Naive thymus-derived CD4-positive, alpha-beta T cell (primary cell): Measurements from ENCODE around the gene SEMA3F. TPM values are rescaled to one million over a fixed set of nuclear protein-coding genes. Genes with fewer than 3 reads are reported as not detected.

Experiments
- ATAC-seq: fragments of 150-1000 bp; cut with Tn5 transposase; 2 replicates; pipeline ENCODE4 v1.10.0; 2021; ENCODE audit warnings: mild to moderate bottlenecking, moderate library complexity
- CTCF ChIA-PET: fragments of 350-600 bp; sonication (Branson Sonifier 250); formaldehyde crosslinking; loops from one replicate; lab custom pipeline; 2021; ENCODE audit warnings: antibody characterized with exemption; lab: Charles Lee
- POLR2A ChIA-PET: fragments of 350-600 bp; sonication (Branson Sonifier 250); formaldehyde crosslinking; loops from one replicate; lab custom pipeline; 2021; ENCODE audit warnings: antibody characterized with exemption, inconsistent platforms; lab: Charles Lee
- DNase-seq, 9 donors: peaks; one replicate each; pipeline versions ENCODE4 v3.0.0 to v3.0.0-alpha.2; 2020 to 2022; ENCODE audit warnings: mixed read lengths in 1 of 9
- H3K27ac ChIP-seq: one replicate; pipeline ENCODE4 v1.7.0; 2013; ENCODE audit warnings: mild to moderate bottlenecking, low read depth, low read length, moderate library complexity
- H3K27me3 ChIP-seq, 2 donors: one replicate each; pipeline ENCODE4 v1.7.0; 2013; ENCODE audit warnings: low read length in 2 of 2, mild to moderate bottlenecking in 2 of 2, moderate library complexity in 2 of 2; ENCODE audit not compliant: control insufficient read depth in 2 of 2, insufficient read depth in 2 of 2
- H3K36me3 ChIP-seq, 3 experiments: 1 replicate in 2 of 3; 2 replicates in 1 of 3; pipeline ENCODE4 v1.7.0; 2013; ENCODE audit warnings: low read length in 3 of 3, mild to moderate bottlenecking in 3 of 3, moderate library complexity in 1 of 3; ENCODE audit not compliant: insufficient read depth in 3 of 3, control insufficient read depth in 2 of 3
- H3K4me1 ChIP-seq, 2 donors: one replicate each; pipeline ENCODE4 v1.7.0; 2013; ENCODE audit warnings: low read length in 2 of 2, mild to moderate bottlenecking in 2 of 2, moderate library complexity in 1 of 2; ENCODE audit not compliant: control insufficient read depth in 2 of 2, insufficient read depth in 2 of 2
- H3K4me3 ChIP-seq: 2 replicates; pipeline ENCODE4 v1.7.0; 2013; ENCODE audit warnings: mild to moderate bottlenecking, low read length
- H3K9me3 ChIP-seq, 3 experiments: 1 replicate in 2 of 3; 2 replicates in 1 of 3; pipeline ENCODE4 v1.7.0; 2013; ENCODE audit warnings: low read length in 3 of 3; ENCODE audit not compliant: control insufficient read depth in 2 of 3
- H3K27ac Mint-ChIP-seq, 9 donors: one replicate each; pipeline ENCODE4 v1.8.0; 2020 to 2022; ENCODE audit warnings: mixed read lengths in 9 of 9, mild to moderate bottlenecking in 8 of 9, moderate library complexity in 5 of 9, inconsistent platforms in 2 of 9
- H3K27me3 Mint-ChIP-seq, 5 donors: one replicate each; pipeline ENCODE4 v1.8.0; 2021 to 2022; ENCODE audit warnings: mixed read lengths in 5 of 5, mild to moderate bottlenecking in 1 of 5
- H3K36me3 Mint-ChIP-seq, 5 donors: one replicate each; pipeline ENCODE4 v1.8.0; 2020 to 2022; ENCODE audit warnings: mixed read lengths in 5 of 5, mild to moderate bottlenecking in 3 of 5, inconsistent platforms in 1 of 5
- H3K4me1 Mint-ChIP-seq, 7 donors: one replicate each; pipeline ENCODE4 v1.8.0; 2020 to 2022; ENCODE audit warnings: mixed read lengths in 7 of 7, mild to moderate bottlenecking in 3 of 7, inconsistent platforms in 1 of 7
- H3K4me3 Mint-ChIP-seq, 10 donors: one replicate each; pipeline ENCODE4 v1.8.0; 2020 to 2022; ENCODE audit warnings: mild to moderate bottlenecking in 10 of 10, mixed read lengths in 10 of 10, moderate library complexity in 6 of 10, inconsistent platforms in 2 of 10
- H3K9me3 Mint-ChIP-seq, 11 donors: one replicate each; pipeline ENCODE4 v1.8.0; 2020 to 2022; ENCODE audit warnings: mixed read lengths in 11 of 11, mild to moderate bottlenecking in 4 of 11, inconsistent platforms in 1 of 11, moderate library complexity in 1 of 11
- intact Hi-C, 2 donors: fragments of 100-400 bp; cut with micrococcal nuclease; formaldehyde crosslinking; loops; one replicate each; pipeline ENCODE4 v1.15.1; 2023
- polyA plus RNA-seq, 2 donors: library from polyadenylated mRNA; unstranded; fragments of 300-500 nt; fragmentation: Illumina TruSeq; gene quantifications; one replicate each; pipeline ENCODE4 v1.2.3, GENCODE V29; 2021
- total RNA-seq, 6 experiments: library from RNA in 5 of 6; stranded (reverse) in 5 of 6; gene quantifications; 1 replicate in 5 of 6; 2 replicates in 1 of 6; pipeline ENCODE4 v1.2.3 and lab custom pipeline; 2021 to 2026

SEMA3F gene
- total and polyA plus RNA-seq, 7 experiments from 2014 or later, result 0.34 to 1.1 (median 0.69) TPM; not detected in 4

DNA sequence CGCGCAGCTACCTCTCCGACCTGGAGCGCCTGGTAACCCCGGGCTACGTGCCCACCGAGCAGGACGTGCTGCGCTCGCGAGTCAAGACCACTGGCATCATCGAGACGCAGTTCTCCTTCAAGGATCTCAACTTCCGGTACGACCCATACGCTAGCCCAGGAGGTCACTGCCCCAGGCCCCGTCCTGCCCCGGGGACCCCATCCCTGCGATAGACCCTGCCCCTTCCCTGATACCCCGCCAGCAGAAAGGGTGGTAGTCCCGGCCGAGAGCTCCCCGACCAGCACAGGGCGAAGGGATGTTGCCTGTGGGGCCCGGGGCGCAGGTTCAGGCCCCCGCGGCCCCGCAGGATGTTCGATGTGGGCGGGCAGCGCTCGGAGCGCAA is 38.6 kb downstream of the SEMA3F start:
- POLR2A ChIA-PET, result interaction anchor here (1.3 to 2.2 kb wide), 3 partner anchors 53 to 144 kb away, joined by 3 to 11 read pairs (median 3); no protein-coding TSS in a partner anchor
- DNase-seq, result peak in 1 of 9 donors; percentile 6
- peaks cover 5 to 13% of the 10 kb centered on the region in 2 donors for H3K4me1 ChIP-seq

DNA sequence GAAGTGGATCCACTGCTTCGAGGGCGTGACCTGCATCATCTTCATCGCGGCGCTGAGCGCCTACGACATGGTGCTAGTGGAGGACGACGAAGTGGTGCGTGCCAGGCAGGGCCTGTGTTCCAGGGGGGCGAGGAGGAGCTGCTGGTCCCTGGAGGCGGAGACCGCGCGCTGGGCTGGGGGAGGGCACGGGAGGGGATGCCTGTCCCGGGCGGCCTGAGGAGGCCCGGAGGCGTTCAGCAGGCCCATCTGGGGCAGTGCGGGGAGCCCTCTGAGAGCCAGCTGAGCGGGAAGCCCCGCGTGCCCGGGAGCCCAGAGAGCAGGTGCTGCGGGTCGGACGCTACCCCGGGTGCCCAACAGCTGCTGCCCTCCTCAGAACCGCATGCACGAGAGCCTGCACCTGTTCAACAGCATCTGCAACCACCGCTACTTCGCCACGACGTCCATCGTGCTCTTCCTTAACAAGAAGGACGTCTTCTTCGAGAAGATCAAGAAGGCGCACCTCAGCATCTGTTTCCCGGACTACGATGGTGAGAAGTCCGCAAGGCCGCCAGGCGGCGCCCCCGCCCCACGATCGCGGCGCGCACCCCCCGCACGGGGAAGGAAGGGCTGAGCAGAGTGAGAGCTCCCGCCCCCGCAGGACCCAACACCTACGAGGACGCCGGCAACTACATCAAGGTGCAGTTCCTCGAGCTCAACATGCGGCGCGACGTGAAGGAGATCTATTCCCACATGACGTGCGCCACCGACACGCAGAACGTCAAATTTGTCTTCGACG is 39.2 kb downstream of the SEMA3F start:
- POLR2A ChIA-PET, result interaction anchor here (0.9 to 2.2 kb wide), 5 partner anchors 31 to 143 kb away, joined by 3 to 11 read pairs (median 3); partner anchors contain the start of gene GNAI2
- Histone ChIP-seq H3K4me3 (peak overlapping the region; percentile 34), H3K4me1 (peaks cover 5 to 13% of the 10 kb centered on the region in 2 donors), H3K27ac (no peak overlapping the region), H3K27me3 (no peaks in the 10 kb centered on the region), H3K9me3 (no peaks in the 10 kb centered on the region), H3K36me3 (no peaks in the 10 kb centered on the region)
- H3K27ac Mint-ChIP-seq, result peak overlapping the region in 8 of 9 donors; percentile 13 to 92 (median 79)
- no peaks in the 10 kb centered on the region for H3K9me3 Mint-ChIP-seq
- H3K4me3 Mint-ChIP-seq, result peak overlapping the region; percentile 36 to 80 (median 66)
- H3K36me3 Mint-ChIP-seq, result no peaks in the 10 kb centered on the region
- H3K4me1 Mint-ChIP-seq, result peaks cover 4 to 16% (median 9%) of the 10 kb centered on the region in 7 donors
- peak; percentile 80 to 96 (median 89) for DNase-seq
- peaks cover 0 to 25% (median 8%) of the 10 kb centered on the region in 5 donors for H3K27me3 Mint-ChIP-seq
- CTCF ChIA-PET, result interaction anchor here (0.6 to 7.8 kb wide), 20 partner anchors 10 to 171 kb away, joined by 3 to 108 read pairs (median 6); partner anchors contain the start of gene IFRD2
- ATAC-seq, result peak; percentile 91
- intact Hi-C loops, result loop anchor here in 1 of 2 donors (1.0 to 10.0 kb wide), 5 partner anchors 32 to 370 kb away; partner anchors contain the start of genes C3orf18 and HEMK1

More for the DNA sequence above, 38.6 kb downstream of the SEMA3F start:
- no peaks in the 10 kb centered on the region for H3K36me3 ChIP-seq
- CTCF ChIA-PET, result interaction anchor here (1.2 to 7.8 kb wide), 14 partner anchors 10 to 171 kb away, joined by 3 to 108 read pairs (median 6); partner anchors contain the start of gene IFRD2
- H3K27ac Mint-ChIP-seq, result peak overlapping the region in 1 of 9 donors; percentile 38
- H3K27me3 ChIP-seq, result no peaks in the 10 kb centered on the region
- H3K36me3 Mint-ChIP-seq, result no peaks in the 10 kb centered on the region
- no peak for ATAC-seq
- peaks cover 0 to 21% (median 5%) of the 10 kb centered on the region in 5 donors for H3K27me3 Mint-ChIP-seq
- H3K9me3 Mint-ChIP-seq, result no peaks in the 10 kb centered on the region
- intact Hi-C loops, result loop anchor here in 1 of 2 donors (1.0 to 10.0 kb wide), 5 partner anchors 33 to 371 kb away; partner anchors contain the start of genes C3orf18 and HEMK1
- peak overlapping the region; percentile 34 for H3K4me3 ChIP-seq
- no peak overlapping the region for H3K27ac ChIP-seq
- H3K4me3 Mint-ChIP-seq, result peak overlapping the region in 7 of 10 donors; percentile 27 to 80 (median 57)
- peaks cover 4 to 16% (median 9%) of the 10 kb centered on the region in 7 donors for H3K4me1 Mint-ChIP-seq
- no peaks in the 10 kb centered on the region for H3K9me3 ChIP-seq

DNA sequence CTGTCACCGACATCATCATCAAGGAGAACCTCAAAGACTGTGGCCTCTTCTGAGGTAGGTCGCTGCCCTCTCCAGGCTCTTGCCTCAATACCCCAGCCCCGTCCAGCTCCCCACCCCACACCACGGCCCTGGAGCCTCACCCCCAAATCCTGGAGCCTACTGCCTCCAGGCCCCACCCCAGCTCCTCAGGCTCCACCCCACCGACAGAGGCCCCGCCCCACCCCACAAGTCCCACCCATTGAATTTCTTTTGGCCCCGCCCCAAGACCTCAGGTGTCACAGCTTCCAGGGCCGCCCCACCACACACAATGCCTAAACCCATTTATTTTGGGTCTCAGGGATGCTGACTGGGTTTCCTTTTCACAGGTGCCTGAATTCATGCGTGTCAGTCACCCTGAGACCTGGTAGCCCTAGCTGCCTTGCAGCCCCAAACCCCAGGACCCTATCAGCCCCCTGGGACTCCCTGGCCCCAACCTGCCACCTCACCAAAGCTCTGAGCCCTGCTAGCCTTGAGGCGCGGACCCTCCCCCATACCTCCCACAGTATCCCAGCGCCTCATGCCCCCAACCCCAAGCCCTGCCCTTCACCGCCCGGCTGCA is 39.9 kb downstream of the SEMA3F start:
- H3K4me3 ChIP-seq, result peak overlapping the region; percentile 34
- ChIA-PET POLR2A (interaction anchor here (0.9 to 2.2 kb wide), 5 partner anchors 30 to 142 kb away, joined by 3 to 11 read pairs (median 3); partner anchors contain the start of gene GNAI2), CTCF (interaction anchor here (0.6 to 7.8 kb wide), 19 partner anchors 9 to 170 kb away, joined by 3 to 108 read pairs (median 6); partner anchors contain the start of gene IFRD2)
- DNase-seq, result peak in 2 of 9 donors; percentile 30 to 41
- H3K4me1 ChIP-seq, result peaks cover 5 to 13% of the 10 kb centered on the region in 2 donors
- H3K4me1 Mint-ChIP-seq, result peaks cover 4 to 16% (median 9%) of the 10 kb centered on the region in 7 donors
- H3K9me3 ChIP-seq, result no peaks in the 10 kb centered on the region
- H3K27me3 ChIP-seq, result no peaks in the 10 kb centered on the region
- H3K4me3 Mint-ChIP-seq, result peak overlapping the region; percentile 36 to 80 (median 66)
- intact Hi-C loops, result loop anchor here in 1 of 2 donors (1.0 to 10.0 kb wide), 5 partner anchors 31 to 370 kb away; partner anchors contain the start of genes C3orf18 and HEMK1
- H3K27ac Mint-ChIP-seq, result peak overlapping the region in 8 of 9 donors; percentile 21 to 92 (median 79)
- no peaks in the 10 kb centered on the region for H3K36me3 Mint-ChIP-seq
- peaks cover 0 to 25% (median 9%) of the 10 kb centered on the region in 5 donors for H3K27me3 Mint-ChIP-seq
- ATAC-seq, result peak; percentile 80
- no peaks in the 10 kb centered on the region for H3K9me3 Mint-ChIP-seq
- no peaks in the 10 kb centered on the region for H3K36me3 ChIP-seq
- no peak overlapping the region for H3K27ac ChIP-seq

DNA sequence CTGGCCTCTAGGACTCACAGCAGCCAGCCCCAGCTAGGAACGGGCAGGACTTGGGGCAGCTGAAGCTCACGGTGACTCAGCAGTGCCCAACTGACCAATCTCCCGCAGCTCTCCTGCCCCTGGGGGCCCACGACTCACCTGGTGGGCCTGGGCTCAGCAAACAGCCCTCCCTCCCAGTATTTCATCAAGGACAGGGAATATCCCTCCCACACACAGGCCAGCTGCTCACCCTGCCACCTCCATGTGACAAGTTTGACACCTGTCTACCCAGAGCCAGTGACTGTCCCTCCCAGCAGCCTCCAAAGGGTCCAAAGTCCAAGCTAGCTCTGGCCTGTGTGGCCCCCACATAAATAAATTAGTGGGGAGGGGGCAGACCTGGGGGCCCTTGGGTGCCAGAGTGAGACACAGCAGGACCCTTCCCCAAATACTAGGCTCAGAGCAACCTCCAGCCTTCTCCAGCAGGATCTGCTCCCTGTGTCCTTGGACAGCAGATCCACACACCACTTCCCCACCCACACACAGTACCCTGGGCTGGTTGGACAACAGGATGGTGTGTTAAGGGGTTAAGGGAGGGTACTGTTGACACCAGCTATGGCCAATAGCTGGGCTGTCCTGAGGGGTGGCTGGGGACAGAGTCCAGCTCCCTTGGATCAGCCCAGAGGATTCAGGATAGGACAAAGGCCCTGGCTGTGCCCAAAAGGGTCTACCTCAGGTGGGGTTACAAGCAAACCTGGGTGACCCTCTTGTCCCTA is 40.6 kb downstream of the SEMA3F start:
- Histone ChIP-seq H3K27me3 (no peaks in the 10 kb centered on the region), H3K36me3 (no peaks in the 10 kb centered on the region), H3K4me3 (no peak overlapping the region), H3K4me1 (peaks cover 5 to 13% of the 10 kb centered on the region in 2 donors), H3K27ac (no peak overlapping the region), H3K9me3 (no peaks in the 10 kb centered on the region)
- intact Hi-C loops, result loop anchor here in 1 of 2 donors (10.0 kb wide), 1 partner anchor 369 kb away; the partner anchor contains the start of genes C3orf18 and HEMK1
- no peaks in the 10 kb centered on the region for H3K36me3 Mint-ChIP-seq
- POLR2A ChIA-PET, result interaction anchor here (1.4 to 2.2 kb wide), 2 partner anchors 29 to 51 kb away, joined by 4 to 11 read pairs; no protein-coding TSS in a partner anchor
- H3K27ac Mint-ChIP-seq, result peak overlapping the region in 1 of 9 donors; percentile 20
- H3K27me3 Mint-ChIP-seq, result peaks cover 4 to 25% (median 11%) of the 10 kb centered on the region in 5 donors
- ATAC-seq (no peak), DNase-seq (no peak)
- H3K9me3 Mint-ChIP-seq, result no peaks in the 10 kb centered on the region
- peaks cover 4 to 16% (median 9%) of the 10 kb centered on the region in 7 donors for H3K4me1 Mint-ChIP-seq
- CTCF ChIA-PET, result interaction anchor here (1.2 to 7.8 kb wide), 9 partner anchors 16 to 129 kb away, joined by 3 to 108 read pairs (median 6); partner anchors contain the start of gene IFRD2
- H3K4me3 Mint-ChIP-seq, result no peak overlapping the region

DNA sequence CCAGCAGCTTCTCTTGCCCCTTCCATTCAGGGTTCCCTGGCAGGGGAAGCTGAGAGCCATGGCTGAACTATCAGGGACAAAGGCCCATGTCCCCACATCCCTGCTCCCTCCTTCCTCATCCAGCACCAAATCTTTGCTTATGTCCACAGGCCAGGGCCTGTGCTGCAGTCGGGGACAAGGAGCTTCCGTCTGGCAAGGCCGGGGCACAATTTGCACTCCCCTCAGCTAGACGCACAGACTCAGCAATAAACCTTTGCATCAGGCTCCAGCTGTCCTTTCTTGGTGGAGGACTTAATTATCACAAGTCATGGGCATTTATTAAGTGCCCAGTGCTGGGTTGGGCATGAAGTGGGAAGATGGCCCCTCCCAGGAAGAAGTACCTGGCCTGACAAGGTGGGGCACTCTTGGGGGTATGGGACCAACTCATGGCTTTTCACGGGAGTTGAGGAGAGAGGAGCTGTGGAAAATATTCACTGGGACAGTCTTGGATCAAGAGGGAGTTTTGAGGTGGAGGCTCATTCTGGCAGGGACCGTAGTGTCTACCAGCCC is 41.2 kb downstream of the SEMA3F start:
- Histone ChIP-seq H3K4me1 (peaks cover 5 to 13% of the 10 kb centered on the region in 2 donors), H3K9me3 (no peaks in the 10 kb centered on the region), H3K27ac (no peak overlapping the region), H3K4me3 (no peak overlapping the region), H3K27me3 (peaks cover 0 to 3% of the 10 kb centered on the region in 2 donors), H3K36me3 (no peaks in the 10 kb centered on the region)
- peaks cover 10 to 29% (median 16%) of the 10 kb centered on the region in 5 donors for H3K27me3 Mint-ChIP-seq
- H3K36me3 Mint-ChIP-seq, result no peaks in the 10 kb centered on the region
- intact Hi-C loops, result loop anchor here in 1 of 2 donors (10.0 kb wide), 1 partner anchor 368 kb away; the partner anchor contains the start of genes C3orf18 and HEMK1
- H3K9me3 Mint-ChIP-seq, result no peaks in the 10 kb centered on the region
- H3K27ac Mint-ChIP-seq, result peak overlapping the region in 5 of 9 donors; percentile 1 to 88 (median 23)
- H3K4me1 Mint-ChIP-seq, result peaks cover 4 to 16% (median 9%) of the 10 kb centered on the region in 7 donors
- CTCF ChIA-PET, result interaction anchor here (0.6 to 7.8 kb wide), 6 partner anchors 24 to 128 kb away, joined by 3 to 108 read pairs (median 19); no protein-coding TSS in a partner anchor
- peak overlapping the region in 1 of 10 donors; percentile 1 for H3K4me3 Mint-ChIP-seq
- DNase-seq (no peak), ATAC-seq (no peak)
- POLR2A ChIA-PET, result no interaction called here
